Ishikawa (cell line): ENCODE results near the gene TCF21.
A peak's percentile ranks its signal among the peaks of the same experiment; 100 is the strongest.

ENCODE experiments used
- CEBPB ChIP-seq: IDR thresholded peaks from 2 replicates; pipeline ENCODE4 v1.6.1; 2012
- CREB1 ChIP-seq: IDR thresholded peaks from 2 replicates; pipeline ENCODE4 v1.6.1; 2012; ENCODE audit warnings: low read depth
- EGR1 ChIP-seq: IDR thresholded peaks from 2 replicates; pipeline ENCODE4 v1.6.1; 2012
- EP300 ChIP-seq: IDR thresholded peaks from 2 replicates; pipeline ENCODE4 v1.6.1; 2012; ENCODE audit warnings: borderline replicate concordance
- FOXM1 ChIP-seq: IDR thresholded peaks from 2 replicates; pipeline ENCODE4 v1.6.1; 2012; ENCODE audit warnings: low read depth, borderline replicate concordance
- MAX ChIP-seq: IDR thresholded peaks from 2 replicates; pipeline ENCODE4 v1.6.1; 2012
- NFIC ChIP-seq: IDR thresholded peaks from 2 replicates; pipeline ENCODE4 v1.6.1; 2012
- RAD21 ChIP-seq: IDR thresholded peaks from 2 replicates; pipeline ENCODE4 v1.6.1; 2012; ENCODE audit warnings: low read depth
- TAF1 ChIP-seq: IDR thresholded peaks from 2 replicates; pipeline ENCODE4 v1.6.1; 2012; ENCODE audit warnings: low read depth, mild to moderate bottlenecking
- TCF12 ChIP-seq: IDR thresholded peaks from 2 replicates; pipeline ENCODE4 v1.6.1; 2012; ENCODE audit warnings: low read depth
- TEAD4 ChIP-seq: IDR thresholded peaks from 2 replicates; pipeline ENCODE4 v1.6.1; 2012
- YY1 ChIP-seq: IDR thresholded peaks from 2 replicates; pipeline ENCODE4 v1.6.1; 2012; ENCODE audit warnings: low read depth
- ZBTB7A ChIP-seq: IDR thresholded peaks from 2 replicates; pipeline ENCODE4 v1.6.1; 2012; ENCODE audit warnings: low read depth
- TF ChIP-seq, protein P1 (sequence below): IDR thresholded peaks from 2 replicates; pipeline ENCODE4 v1.6.1; 2012
- TF ChIP-seq, protein P2 (sequence below): IDR thresholded peaks from 2 replicates; pipeline ENCODE4 v1.6.1; 2012; ENCODE audit warnings: low read depth, mild to moderate bottlenecking

TCF21 gene

GRCh38 chr6:133917781-133918180 is 28.9 kb downstream of the TCF21 start:
- TF ChIP-seq, protein P1, sequence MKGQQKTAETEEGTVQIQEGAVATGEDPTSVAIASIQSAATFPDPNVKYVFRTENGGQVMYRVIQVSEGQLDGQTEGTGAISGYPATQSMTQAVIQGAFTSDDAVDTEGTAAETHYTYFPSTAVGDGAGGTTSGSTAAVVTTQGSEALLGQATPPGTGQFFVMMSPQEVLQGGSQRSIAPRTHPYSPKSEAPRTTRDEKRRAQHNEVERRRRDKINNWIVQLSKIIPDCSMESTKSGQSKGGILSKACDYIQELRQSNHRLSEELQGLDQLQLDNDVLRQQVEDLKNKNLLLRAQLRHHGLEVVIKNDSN: no peak
- no peak for TF ChIP-seq EP300
- no peak for TF ChIP-seq NFIC
- no peak for TF ChIP-seq RAD21
- no peak for TF ChIP-seq TEAD4
- no peak for TF ChIP-seq TAF1
- TF ChIP-seq EGR1: no peak
- TF ChIP-seq, protein P2, sequence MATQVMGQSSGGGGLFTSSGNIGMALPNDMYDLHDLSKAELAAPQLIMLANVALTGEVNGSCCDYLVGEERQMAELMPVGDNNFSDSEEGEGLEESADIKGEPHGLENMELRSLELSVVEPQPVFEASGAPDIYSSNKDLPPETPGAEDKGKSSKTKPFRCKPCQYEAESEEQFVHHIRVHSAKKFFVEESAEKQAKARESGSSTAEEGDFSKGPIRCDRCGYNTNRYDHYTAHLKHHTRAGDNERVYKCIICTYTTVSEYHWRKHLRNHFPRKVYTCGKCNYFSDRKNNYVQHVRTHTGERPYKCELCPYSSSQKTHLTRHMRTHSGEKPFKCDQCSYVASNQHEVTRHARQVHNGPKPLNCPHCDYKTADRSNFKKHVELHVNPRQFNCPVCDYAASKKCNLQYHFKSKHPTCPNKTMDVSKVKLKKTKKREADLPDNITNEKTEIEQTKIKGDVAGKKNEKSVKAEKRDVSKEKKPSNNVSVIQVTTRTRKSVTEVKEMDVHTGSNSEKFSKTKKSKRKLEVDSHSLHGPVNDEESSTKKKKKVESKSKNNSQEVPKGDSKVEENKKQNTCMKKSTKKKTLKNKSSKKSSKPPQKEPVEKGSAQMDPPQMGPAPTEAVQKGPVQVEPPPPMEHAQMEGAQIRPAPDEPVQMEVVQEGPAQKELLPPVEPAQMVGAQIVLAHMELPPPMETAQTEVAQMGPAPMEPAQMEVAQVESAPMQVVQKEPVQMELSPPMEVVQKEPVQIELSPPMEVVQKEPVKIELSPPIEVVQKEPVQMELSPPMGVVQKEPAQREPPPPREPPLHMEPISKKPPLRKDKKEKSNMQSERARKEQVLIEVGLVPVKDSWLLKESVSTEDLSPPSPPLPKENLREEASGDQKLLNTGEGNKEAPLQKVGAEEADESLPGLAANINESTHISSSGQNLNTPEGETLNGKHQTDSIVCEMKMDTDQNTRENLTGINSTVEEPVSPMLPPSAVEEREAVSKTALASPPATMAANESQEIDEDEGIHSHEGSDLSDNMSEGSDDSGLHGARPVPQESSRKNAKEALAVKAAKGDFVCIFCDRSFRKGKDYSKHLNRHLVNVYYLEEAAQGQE: no peak
- no peak for TF ChIP-seq MAX
- TF ChIP-seq YY1: no peak
- no peak for TF ChIP-seq TCF12
- no peak for TF ChIP-seq CEBPB
- TF ChIP-seq CREB1: no peak

DNA sequence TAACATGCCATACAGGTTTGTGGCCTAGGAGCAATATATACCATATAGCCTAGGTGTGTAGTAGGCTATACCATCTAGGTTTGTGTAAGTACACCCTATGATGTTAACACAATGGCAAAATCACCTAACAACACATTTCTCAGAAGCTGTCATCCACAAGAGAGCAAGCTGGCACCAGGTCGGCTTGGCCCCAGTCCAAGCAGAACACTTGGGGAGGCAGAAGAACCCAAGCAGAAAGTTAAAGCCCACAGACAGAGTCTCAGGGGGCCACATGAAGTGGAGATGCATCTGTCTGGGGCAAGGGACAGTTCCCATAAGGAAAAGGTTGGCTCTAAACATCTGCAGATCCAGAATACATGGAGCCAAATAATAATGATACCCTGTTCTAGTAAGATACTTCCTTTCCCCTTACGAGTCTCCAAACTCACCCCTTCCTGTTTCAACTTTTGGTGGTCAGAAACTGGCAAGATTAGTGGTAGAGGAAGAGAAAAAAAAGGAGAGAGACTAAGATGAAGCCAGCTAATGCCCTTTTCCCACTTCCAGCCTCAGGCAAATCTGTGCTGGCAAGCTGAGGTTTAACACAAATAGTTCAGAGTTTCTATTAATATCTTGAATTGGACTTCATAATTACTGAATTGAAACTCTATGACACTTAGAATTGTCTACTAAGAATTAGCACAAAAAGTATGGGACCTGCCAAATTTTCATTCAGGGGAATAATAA is 29.5 kb downstream of the TCF21 start:
- TF ChIP-seq CEBPB (no peak), FOXM1 (no peak), YY1 (no peak), EP300 (no peak), MAX (no peak), TAF1 (no peak), NFIC (no peak), TCF12 (no peak), CREB1 (no peak), TEAD4 (no peak), RAD21 (no peak), EGR1 (no peak), ZBTB7A (no peak)
- TF ChIP-seq, protein P2: no peak
- TF ChIP-seq, protein P1: no peak

DNA sequence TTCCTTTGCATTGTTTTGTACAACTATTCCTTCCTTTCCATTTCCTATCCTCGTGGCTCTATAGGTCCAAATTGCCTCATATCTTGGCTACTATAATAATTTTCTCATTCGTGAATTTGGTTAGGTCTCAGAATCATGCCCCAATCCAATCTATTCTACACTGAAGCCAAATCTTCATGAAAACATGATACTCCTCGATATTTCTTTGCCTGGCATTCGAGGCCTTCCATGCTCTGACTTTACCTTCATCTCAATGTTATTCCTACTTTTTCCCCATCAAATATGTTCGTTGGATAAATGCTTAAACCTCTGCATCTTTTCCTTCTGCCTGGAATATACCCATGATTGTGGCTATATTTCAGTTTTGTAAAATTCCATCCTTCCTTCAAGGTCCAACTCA is 30.4 kb downstream of the TCF21 start:
- TF ChIP-seq, protein P1: no peak
- TF ChIP-seq TAF1: no peak
- no peak for TF ChIP-seq EP300
- no peak for TF ChIP-seq TCF12
- no peak for TF ChIP-seq YY1
- TF ChIP-seq NFIC: no peak
- TF ChIP-seq TEAD4: no peak
- no peak for TF ChIP-seq RAD21
- no peak for TF ChIP-seq CEBPB
- no peak for TF ChIP-seq CREB1
- TF ChIP-seq FOXM1: no peak
- TF ChIP-seq ZBTB7A: no peak
- TF ChIP-seq MAX: no peak

- TF ChIP-seq ZBTB7A (no peak), TEAD4 (no peak), EP300 (no peak), RAD21 (peak; percentile 82)
- TF ChIP-seq, protein P2: no peak
These were observed 32.4 kb downstream of the TCF21 start for GRCh38 chr6:133921249-133921859.
